Esophagus (tissue), 2 donors: ENCODE data around the gene LBR. TPM values are rescaled to one million over a fixed set of nuclear protein-coding genes. Genes with fewer than 3 reads are reported as not detected.
"Not testable (repeated sequence)": the region's sequence is repeated elsewhere in the genome, so short reads cannot be mapped to it uniquely, and the experiment has no call there.

Source experiments
- H3K27ac ChIP-seq, 2 donors: one replicate each; pipeline ENCODE4 v1.5.1; 2013; ENCODE audit warnings: low read depth in 2 of 2, mild to moderate bottlenecking in 2 of 2, inconsistent platforms in 1 of 2, low read length in 1 of 2, moderate library complexity in 1 of 2
- H3K27me3 ChIP-seq, 2 donors: one replicate each; pipeline ENCODE4 v1.6.1; 2013; ENCODE audit warnings: low read length in 2 of 2, control low read depth in 1 of 2, mild to moderate bottlenecking in 1 of 2; ENCODE audit not compliant: insufficient read depth in 2 of 2, control insufficient read depth in 1 of 2
- H3K36me3 ChIP-seq, 2 donors: one replicate each; pipeline ENCODE4 v1.6.1; 2013; ENCODE audit warnings: low read length in 1 of 2; ENCODE audit not compliant: control insufficient read depth in 2 of 2, insufficient read depth in 2 of 2
- H3K4me1 ChIP-seq, 2 donors: one replicate each; pipeline ENCODE4 v1.6.1; 2013; ENCODE audit warnings: low read length in 1 of 2; ENCODE audit not compliant: control insufficient read depth in 2 of 2, insufficient read depth in 2 of 2
- H3K4me3 ChIP-seq, 2 donors: one replicate each; pipeline ENCODE4 v1.5.1; 2013; ENCODE audit warnings: low read length in 2 of 2, mild to moderate bottlenecking in 2 of 2, low read depth in 1 of 2, moderate library complexity in 1 of 2
- H3K9me3 ChIP-seq, 2 donors: one replicate each; pipeline ENCODE4 v1.6.1; 2013; ENCODE audit warnings: mild to moderate bottlenecking in 2 of 2, low read depth in 1 of 2, low read length in 1 of 2, moderate library complexity in 1 of 2; ENCODE audit not compliant: control insufficient read depth in 2 of 2, insufficient read depth in 1 of 2
- WGBS, 2 donors: extraction: QIAGEN DNeasy Blood & Tissue Kit; methylation state at CpG; one replicate each; pipeline ENCODE4 v1.1.7; 2013; 5-methylcytosine and 5-hydroxymethylcytosine counted together
- polyA plus RNA-seq, 2 donors: library from polyadenylated mRNA; stranded (reverse); fragments of 200-250 nt; gene quantifications; one replicate each; pipeline ENCODE4 v1.2.3, GENCODE V29; 2013
- donor health status: healthy with polysubstance abuse.
- donor health status: Bipolar disorder and iron deficiency.

Gene LBR
- 10 to 100 TPM; 18.0 to 21.0 TPM for polyA plus RNA-seq

DNA sequence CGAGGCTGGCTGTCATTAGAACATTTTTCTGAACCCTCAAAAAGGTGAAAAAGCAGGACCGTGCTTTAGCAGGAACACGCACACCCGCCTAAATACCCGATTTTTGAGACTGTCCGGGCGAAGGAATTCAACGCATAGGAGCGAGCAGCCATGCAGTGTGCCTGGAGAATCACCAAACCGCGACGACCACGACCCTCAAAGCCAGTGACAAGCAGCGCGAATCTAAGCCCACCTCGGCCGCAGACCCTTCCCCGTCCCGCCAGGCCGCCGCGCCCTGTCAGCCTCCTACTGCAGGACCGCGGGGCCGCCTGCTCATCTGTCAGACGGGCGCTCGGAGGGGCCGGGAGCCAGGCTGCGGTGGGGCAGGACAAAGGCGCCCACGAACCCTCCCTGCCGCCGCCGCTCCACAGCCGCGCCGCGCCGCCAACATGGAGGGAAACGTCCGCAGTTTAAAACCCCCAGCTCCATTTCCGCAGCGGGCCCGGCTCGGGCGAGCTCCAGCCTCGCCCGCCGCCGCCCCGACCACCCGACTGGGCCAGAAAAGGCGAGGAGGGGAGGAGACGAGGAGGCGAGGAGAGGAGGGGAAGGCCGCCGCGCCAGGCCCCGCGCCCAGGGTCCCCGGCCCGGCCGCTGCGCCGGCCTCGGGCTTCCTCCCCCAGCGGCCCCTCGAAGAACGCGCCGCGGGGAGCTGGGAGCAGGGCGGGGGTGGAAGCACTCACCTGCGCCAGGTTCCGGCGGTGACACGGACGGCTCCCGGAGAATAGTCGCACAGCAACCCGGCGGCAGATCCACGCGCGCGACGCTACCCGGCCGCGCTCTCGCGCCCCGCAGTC lies at the start of gene LBR:
Gene LBR, minus strand, starts transcription at position 804 of the 833 bp plus-strand sequence. CDS start 3,963 bp downstream, outside the sequence.
- H3K4me1 ChIP-seq, result peaks cover 4 to 5% of the 10 kb centered on the region in 2 donors
- no peaks in the 10 kb centered on the region for H3K36me3 ChIP-seq
- H3K27me3 ChIP-seq, result no peaks in the 10 kb centered on the region
- H3K9me3 ChIP-seq, result no peaks in the 10 kb centered on the region
- WGBS, 2 donors, result 0 to 1% methylated on average over 50 to 94 of the region's 94 CpGs
- H3K4me3 ChIP-seq, result peak within 1 kb of the TSS; percentile 90 to 98
- H3K27ac ChIP-seq, result peak within 1 kb of the TSS; percentile 98 to 99

DNA sequence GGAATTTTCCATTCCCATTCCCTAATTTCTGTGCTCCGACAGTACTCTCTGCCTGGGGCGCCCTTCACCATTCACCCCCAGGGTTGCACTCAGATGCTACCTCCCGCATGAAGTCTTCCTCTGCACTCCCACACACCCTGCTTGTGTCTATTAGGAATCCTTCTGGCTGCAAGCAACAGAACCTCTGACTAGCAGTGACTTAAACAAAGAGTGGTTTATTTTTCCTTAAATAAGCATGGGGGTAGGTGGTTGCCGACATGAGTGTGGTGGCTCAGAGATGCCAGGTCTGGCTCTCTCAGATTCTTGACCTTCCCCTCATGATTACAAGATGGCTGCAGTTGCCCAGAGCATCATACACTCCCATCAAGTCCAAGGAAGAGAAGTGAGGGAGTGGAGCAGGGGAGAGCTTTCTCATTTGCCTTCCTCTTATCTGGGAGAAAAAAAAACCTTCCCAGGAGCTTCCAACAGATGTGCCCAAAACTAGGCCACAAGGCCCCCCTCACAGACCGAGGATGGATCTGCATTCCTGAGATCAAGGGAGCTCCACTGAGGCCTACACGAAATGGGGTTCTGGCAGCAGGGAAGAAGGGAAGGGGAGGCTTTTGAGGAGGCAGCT lies 49.6 kb upstream of the LBR start:
- Histone ChIP-seq H3K4me3 (no peak overlapping the region), H3K4me1 (peaks cover 2 to 9% of the 10 kb centered on the region in 2 donors), H3K27ac (no peak overlapping the region), H3K27me3 (no peaks in the 10 kb centered on the region), H3K9me3 (no peaks in the 10 kb centered on the region), H3K36me3 (no peaks in the 10 kb centered on the region)
- WGBS, 2 donors, result 88 to 89% methylated on average over 6 of the region's 6 CpGs

DNA sequence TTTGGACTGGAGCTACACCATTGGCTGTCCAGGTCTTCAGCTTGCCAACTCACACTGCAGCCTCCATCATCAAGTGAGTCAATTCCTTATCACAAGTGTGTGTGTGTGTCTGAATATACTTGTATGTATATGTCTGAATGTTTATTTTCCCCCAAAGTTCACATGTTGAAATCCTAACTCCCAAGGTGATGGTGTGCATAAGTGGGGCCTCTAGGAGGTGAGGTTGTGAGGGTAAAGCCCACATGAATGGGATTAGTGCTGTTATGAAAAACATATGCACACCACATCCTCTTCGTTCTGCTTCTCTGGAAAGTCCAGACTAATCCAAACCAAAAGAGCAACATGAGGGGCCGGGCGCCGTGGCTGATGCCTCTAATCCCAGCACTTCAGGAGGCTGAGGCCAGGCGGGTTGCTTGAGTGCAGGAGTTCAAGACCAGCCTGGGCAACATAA lies 48.7 kb upstream of the LBR start:
- Histone ChIP-seq H3K36me3 (no peaks in the 10 kb centered on the region), H3K4me3 (no peak overlapping the region), H3K4me1 (peaks cover 2 to 9% of the 10 kb centered on the region in 2 donors), H3K27me3 (no peaks in the 10 kb centered on the region), H3K9me3 (no peaks in the 10 kb centered on the region), H3K27ac (no peak overlapping the region)
- 71 to 75% methylated on average over 5 of the region's 5 CpGs for WGBS, 2 donors

DNA sequence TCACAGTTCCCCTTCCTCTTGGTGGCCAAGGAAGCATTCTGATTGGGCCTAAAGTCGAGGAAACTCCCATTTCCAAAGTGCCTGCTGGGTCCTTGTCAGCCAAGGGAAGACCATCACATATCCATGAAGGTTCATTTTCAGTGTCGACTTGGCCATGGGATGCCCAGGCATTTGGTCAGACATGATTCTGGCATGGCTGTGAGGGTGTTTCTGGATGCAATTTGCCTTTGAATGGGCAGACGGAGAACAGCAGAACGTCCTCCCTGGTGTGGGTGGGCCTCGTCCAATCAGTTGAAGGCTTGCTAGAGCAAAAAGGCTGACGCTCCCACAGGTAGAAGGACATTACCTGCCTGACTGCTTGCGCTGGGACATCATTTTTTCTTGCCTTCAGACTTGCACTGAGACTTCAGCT lies 48.3 kb upstream of the LBR start:
- Histone ChIP-seq H3K36me3 (no peaks in the 10 kb centered on the region), H3K4me1 (peaks cover 2 to 9% of the 10 kb centered on the region in 2 donors), H3K9me3 (no peaks in the 10 kb centered on the region), H3K27ac (no peak overlapping the region), H3K27me3 (no peaks in the 10 kb centered on the region), H3K4me3 (no peak overlapping the region)
- WGBS, 2 donors, result 86 to 92% methylated on average over 7 of the region's 7 CpGs

DNA sequence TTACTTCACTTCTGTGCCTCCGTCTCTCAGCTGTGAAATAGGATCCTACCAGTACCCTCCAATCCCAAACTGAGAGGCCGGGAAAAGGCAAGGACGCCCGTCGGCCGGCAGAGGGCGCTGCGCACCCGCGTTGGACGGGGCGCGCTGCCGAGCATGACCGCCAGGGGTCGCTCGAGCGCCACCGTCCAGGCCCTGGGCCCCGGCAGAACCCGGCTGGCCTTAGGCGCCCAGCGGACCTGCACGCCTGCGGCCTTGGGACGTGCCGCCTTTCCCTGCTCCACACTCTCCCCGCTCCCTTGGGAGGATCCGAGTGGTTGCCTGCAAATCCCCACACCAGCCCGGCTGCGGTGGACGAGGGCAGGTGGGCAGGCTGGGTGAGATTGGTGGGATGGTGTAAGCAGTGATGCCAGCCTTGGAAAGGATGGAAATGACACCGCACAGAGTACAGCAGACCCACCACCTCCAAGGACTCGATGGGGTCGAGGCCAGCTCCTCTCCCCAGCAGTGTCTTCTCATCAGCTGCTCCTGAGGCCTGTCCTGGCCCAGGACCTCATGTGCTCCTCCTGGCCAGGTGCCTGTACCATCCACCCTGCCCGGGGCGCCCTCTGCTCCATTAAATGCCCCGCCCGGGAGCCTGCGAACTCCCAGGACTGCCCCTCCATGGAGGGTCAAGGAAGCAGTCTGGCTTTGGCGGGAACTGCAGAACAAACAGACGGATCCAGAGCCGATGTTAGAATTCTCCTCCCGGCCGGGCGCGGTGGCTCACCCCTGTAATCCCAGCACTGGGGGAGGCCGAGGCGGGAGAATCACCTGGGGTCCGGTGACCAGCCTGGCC lies 47.4 kb upstream of the LBR start:
- H3K36me3 ChIP-seq, result no peaks in the 10 kb centered on the region
- peaks cover 2 to 9% of the 10 kb centered on the region in 2 donors for H3K4me1 ChIP-seq
- no peak overlapping the region for H3K27ac ChIP-seq
- H3K27me3 ChIP-seq, result no peaks in the 10 kb centered on the region
- no peak overlapping the region for H3K4me3 ChIP-seq
- WGBS, 2 donors, result 24% methylated on average over 50 of the region's 50 CpGs
- no peaks in the 10 kb centered on the region for H3K9me3 ChIP-seq

DNA sequence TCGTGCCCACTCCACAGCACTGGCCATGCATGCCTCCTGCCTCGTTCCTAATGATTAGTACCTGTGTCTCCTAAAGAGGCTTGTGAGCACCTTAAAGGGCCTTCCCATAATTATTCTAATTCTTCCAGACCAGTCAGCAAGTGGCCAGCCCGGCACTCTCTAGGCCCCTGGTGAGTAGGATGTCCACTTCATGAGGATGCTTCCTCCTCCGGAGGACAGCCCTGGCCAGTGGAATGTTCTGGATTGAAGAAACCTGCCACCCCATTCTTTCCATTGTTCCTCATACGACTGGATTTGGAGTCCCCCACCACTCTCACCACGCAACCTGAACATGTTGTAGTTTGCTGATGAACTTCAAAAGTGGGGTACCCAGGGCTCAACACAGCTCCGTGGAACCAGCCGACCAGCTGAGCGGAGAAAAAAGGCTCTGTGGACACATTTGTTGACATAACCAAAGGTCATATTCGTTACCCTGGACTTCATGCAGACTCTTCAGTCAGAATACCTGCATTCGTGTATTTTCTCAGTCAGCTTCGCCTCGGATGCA lies 46.7 kb upstream of the LBR start:
- Histone ChIP-seq H3K4me3 (no peak overlapping the region), H3K4me1 (peaks cover 2 to 9% of the 10 kb centered on the region in 2 donors), H3K9me3 (no peaks in the 10 kb centered on the region), H3K27ac (no peak overlapping the region), H3K27me3 (no peaks in the 10 kb centered on the region), H3K36me3 (no peaks in the 10 kb centered on the region)
- 43% methylated on average over 13 of the region's 13 CpGs for WGBS, 2 donors

DNA sequence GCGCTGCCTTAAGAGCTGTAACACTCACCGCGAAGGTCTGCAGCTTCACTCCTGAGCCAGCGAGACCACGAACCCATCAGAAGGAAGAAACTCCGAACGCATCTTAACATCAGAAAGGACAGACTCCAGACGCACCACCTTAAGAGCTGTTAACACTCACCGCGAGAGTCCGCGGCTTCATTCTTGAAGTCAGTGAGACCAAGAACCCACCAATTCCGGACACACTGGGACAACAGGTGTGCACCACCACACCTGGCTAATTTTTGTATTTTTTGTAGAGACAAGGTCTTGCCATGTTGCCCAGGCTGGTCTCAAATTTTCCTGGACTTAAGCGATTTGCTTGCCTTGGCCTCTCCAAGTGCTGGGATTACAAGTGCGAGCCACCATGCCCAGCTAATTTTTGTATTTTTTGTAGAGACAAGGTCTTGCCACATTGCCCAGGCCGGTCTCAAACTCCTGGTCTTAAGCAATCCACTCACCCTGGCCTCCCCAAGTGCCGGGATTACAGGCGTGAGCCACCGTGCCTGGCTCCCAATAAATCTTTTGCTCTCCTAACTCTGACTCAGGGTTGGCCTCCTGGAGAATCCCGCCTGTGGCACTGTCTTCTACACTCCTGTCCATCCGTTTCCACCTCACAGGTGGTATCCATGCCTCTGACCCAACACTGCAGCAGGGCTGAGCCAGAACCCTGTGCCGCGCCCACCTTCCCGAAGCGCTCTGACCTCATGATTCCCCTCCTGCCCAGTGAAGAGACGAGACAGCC lies 46.0 kb upstream of the LBR start:
- H3K27ac ChIP-seq, H3K9me3 ChIP-seq, H3K4me1 ChIP-seq, H3K4me3 ChIP-seq, H3K36me3 ChIP-seq, H3K27me3 ChIP-seq: not testable (repeated sequence)
- 92 to 93% methylated on average over 26 of the region's 26 CpGs for WGBS, 2 donors

DNA sequence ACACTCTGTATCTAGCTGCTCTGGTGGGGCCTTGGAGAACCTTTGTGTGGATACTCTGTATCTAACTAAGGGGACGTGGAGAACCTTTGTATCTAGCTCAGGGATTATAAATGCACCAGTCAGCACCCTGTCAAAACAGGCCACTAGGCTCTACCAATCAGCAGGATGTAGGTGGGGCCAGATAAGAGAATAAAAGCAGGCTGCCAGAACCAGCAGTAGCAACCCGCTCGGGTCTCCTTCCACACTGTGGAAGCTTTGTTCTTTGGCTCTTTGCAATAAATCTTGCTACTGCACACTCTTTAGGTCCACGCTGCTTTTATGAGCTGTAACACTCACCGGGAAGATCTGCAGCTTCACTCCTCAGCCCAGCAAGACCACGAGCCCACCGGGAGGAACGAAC lies 45.4 kb upstream of the LBR start:
- WGBS, 2 donors, result 65 to 70% methylated on average over 8 of the region's 8 CpGs
- not testable (repeated sequence) for H3K9me3 ChIP-seq, H3K27me3 ChIP-seq, H3K4me1 ChIP-seq, H3K4me3 ChIP-seq, H3K27ac ChIP-seq, H3K36me3 ChIP-seq
